Stomach (tissue), 4 donors: Measurements from ENCODE around the gene GORASP1.

Source experiments
- EP300 ChIP-seq: sonication (generic); formaldehyde crosslinking; IDR thresholded peaks from one replicate; pipeline ENCODE4 v1.6.1; 2017; ENCODE audit warnings: antibody characterized with exemption
- POLR2A ChIP-seq, 4 donors: fragments of 450-650 bp; IDR thresholded peaks; one replicate each; pipeline ENCODE4 v1.6.1; 2016; ENCODE audit warnings: antibody characterized with exemption in 4 of 4, control low read depth in 2 of 4, mild to moderate bottlenecking in 1 of 4, moderate library complexity in 1 of 4
- POLR2AphosphoS5 ChIP-seq, 3 donors: sonication (generic); formaldehyde crosslinking; IDR thresholded peaks; one replicate each; pipeline ENCODE4 v1.6.1; 2016; ENCODE audit warnings: antibody characterized with exemption in 3 of 3
- TF ChIP-seq, protein P1 (sequence below), 7 experiments: fragments of 450-650 bp in 4 of 7; fragments of 200-600 bp in 3 of 7; sonication (generic) in 3 of 7; IDR thresholded peaks; one replicate each; pipeline ENCODE4 v1.5.1; 2016 to 2019; ENCODE audit warnings: antibody characterized with exemption in 7 of 7, control low read depth in 2 of 7, mild to moderate bottlenecking in 1 of 7

DNA sequence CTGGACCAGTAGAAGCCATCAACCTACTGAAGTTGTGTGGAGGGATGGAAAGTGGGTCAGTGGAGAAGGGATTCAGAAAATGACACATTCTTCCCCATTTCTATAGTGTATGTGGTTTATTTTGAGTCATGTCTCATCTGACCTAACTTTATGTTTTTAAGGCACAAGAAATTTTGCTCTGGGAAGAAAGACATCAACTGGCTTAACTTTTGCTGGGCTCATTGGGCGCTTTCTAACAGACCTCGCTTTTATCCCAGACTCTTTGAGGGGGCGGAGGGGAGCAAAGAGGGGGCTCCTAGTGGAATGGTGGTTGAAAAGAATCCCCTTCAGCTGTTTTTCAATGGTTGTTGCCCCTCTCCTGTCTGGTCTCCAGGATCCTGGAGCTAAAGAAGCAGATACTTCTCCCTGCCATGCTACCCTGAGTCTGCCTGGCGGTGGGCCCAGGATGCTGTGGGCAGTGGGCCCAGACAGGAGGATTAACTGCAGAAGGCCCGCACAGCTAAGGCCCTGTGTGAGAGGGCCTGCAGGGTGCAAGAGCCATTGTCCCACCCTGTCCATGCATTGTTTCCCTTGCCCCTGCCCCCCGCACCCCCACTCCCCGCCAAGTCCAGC lies 31.5 kb upstream of the GORASP1 start:
- TF ChIP-seq POLR2A (IDR thresholded peaks at IDR 0.05) (no peak), EP300 (no peak), POLR2AphosphoS5 (IDR thresholded peaks at IDR 0.05) (no peak)
- TF ChIP-seq, protein P1, sequence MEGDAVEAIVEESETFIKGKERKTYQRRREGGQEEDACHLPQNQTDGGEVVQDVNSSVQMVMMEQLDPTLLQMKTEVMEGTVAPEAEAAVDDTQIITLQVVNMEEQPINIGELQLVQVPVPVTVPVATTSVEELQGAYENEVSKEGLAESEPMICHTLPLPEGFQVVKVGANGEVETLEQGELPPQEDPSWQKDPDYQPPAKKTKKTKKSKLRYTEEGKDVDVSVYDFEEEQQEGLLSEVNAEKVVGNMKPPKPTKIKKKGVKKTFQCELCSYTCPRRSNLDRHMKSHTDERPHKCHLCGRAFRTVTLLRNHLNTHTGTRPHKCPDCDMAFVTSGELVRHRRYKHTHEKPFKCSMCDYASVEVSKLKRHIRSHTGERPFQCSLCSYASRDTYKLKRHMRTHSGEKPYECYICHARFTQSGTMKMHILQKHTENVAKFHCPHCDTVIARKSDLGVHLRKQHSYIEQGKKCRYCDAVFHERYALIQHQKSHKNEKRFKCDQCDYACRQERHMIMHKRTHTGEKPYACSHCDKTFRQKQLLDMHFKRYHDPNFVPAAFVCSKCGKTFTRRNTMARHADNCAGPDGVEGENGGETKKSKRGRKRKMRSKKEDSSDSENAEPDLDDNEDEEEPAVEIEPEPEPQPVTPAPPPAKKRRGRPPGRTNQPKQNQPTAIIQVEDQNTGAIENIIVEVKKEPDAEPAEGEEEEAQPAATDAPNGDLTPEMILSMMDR (IDR thresholded peaks at IDR 0.05), result no peak
